Measurements from ENCODE around the gene AZGP1.

Gene AZGP1

DNA sequence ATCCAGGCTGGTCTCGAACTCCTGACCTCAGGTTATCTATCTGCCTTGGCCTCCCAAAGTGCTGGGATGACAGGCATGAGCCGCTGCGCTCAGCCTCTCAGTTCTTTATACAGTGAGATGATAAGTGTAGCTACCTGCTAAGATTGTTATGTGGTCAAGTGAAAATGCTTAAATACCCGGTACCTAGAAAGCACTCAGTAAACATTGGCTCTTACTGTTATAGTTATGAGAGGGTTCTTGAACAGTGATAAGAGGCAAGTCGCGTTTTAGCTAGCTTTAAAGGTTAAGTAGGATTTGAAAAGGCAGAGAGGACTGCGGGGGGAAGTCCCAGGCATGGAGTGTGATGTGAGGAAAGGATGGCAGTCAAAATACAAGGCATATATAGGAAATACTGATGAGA, 44.1 kb upstream of the AZGP1 start:
- peaks cover 31% of the 10 kb centered on the region for H3K36me3 ChIP-seq
- H3K27ac ChIP-seq, result no peak overlapping the region
- DNase-seq, result no peak
- TF ChIP-seq CTCF (IDR thresholded peaks at IDR 0.05; ENCODE audit: low read depth, low read length), result no peak
- H3K4me3 ChIP-seq (ENCODE audit: low read depth, low read length), result no peak overlapping the region
- H3K9me3 ChIP-seq (ENCODE audit: severe bottlenecking), result no peaks in the 10 kb centered on the region
- no peaks in the 10 kb centered on the region for H3K27me3 ChIP-seq (ENCODE audit: insufficient read depth, low read depth, severe bottlenecking)

DNA sequence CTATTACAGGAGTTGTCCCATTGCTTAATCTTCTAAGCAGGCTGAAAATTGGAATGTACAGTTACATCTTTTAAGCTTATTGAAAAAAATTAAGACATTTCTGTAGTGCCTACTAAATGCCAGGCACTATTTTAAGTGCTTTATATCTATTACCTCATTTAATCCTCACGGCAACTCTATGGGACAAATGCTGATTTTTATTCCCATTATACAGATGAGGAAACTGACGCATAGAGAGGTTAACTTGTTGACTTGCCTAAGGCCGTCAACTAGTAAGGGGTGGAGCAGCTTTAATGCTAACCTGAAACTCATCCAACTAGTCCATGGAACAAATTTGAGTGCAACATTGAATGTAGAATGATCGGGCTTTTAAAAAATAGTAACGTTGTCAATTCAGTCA, 42.0 kb upstream of the AZGP1 start:
- Histone ChIP-seq H3K4me3 (ENCODE audit: low read depth, low read length) (no peak overlapping the region), H3K27ac (no peak overlapping the region), H3K27me3 (ENCODE audit: insufficient read depth, low read depth, severe bottlenecking) (no peaks in the 10 kb centered on the region), H3K36me3 (peaks cover 13% of the 10 kb centered on the region), H3K9me3 (ENCODE audit: severe bottlenecking) (no peaks in the 10 kb centered on the region)
- no peak for TF ChIP-seq CTCF (IDR thresholded peaks at IDR 0.05; ENCODE audit: low read depth, low read length)
- DNase-seq, result no peak

- Histone ChIP-seq H3K27me3 (ENCODE audit: insufficient read depth, low read depth, severe bottlenecking) (no peaks in the 10 kb centered on the region), H3K4me3 (ENCODE audit: low read depth, low read length) (no peak overlapping the region), H3K36me3 (peaks cover 13% of the 10 kb centered on the region), H3K9me3 (ENCODE audit: severe bottlenecking) (no peaks in the 10 kb centered on the region), H3K27ac (no peak overlapping the region)
- no peak for DNase-seq
- TF ChIP-seq CTCF (IDR thresholded peaks at IDR 0.05; ENCODE audit: low read depth, low read length), result no peak
These were observed 41.5 kb upstream of the AZGP1 start for GRCh38 chr7:100017300-100017699.

DNA sequence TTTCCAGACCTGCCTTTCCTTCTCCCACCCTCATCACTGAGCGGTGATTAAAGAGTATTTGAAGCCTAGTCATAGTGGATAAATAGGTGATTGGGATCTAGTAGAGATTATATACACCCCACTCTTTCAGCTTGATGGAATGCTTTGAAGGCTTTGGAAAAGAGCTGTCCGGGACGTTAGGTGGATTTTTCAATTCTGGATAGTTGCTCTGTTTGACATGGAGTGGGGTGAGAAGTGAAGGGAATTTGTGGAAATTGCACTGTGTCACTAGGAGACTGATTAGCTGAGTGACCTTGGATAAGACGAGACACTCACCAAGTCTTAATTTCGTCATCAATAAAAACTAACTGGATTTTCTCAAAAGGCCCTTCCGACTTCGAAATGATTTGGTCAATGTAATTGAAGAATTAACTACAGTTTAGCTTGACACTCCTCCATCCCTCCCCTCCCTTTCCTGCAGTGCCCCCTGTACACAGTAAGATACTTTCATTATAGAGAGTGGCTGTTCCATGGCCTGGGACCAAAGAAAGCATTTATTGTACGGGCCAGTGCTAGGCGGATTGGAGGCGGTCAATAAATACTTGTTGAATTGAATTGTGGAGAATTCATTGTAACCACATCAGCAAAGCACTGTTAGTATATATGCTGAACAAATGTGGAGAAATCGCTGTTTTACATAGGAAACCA, 40.5 kb upstream of the AZGP1 start:
- peak overlapping the region; percentile 98 for H3K4me3 ChIP-seq (ENCODE audit: low read depth, low read length)
- H3K27me3 ChIP-seq (ENCODE audit: insufficient read depth, low read depth, severe bottlenecking), result no peaks in the 10 kb centered on the region
- no peak for TF ChIP-seq CTCF (IDR thresholded peaks at IDR 0.05; ENCODE audit: low read depth, low read length)
- H3K27ac ChIP-seq, result peak overlapping the region; percentile 85
- H3K36me3 ChIP-seq, result peaks cover 7% of the 10 kb centered on the region
- no peak for DNase-seq
- no peaks in the 10 kb centered on the region for H3K9me3 ChIP-seq (ENCODE audit: severe bottlenecking)

DNA sequence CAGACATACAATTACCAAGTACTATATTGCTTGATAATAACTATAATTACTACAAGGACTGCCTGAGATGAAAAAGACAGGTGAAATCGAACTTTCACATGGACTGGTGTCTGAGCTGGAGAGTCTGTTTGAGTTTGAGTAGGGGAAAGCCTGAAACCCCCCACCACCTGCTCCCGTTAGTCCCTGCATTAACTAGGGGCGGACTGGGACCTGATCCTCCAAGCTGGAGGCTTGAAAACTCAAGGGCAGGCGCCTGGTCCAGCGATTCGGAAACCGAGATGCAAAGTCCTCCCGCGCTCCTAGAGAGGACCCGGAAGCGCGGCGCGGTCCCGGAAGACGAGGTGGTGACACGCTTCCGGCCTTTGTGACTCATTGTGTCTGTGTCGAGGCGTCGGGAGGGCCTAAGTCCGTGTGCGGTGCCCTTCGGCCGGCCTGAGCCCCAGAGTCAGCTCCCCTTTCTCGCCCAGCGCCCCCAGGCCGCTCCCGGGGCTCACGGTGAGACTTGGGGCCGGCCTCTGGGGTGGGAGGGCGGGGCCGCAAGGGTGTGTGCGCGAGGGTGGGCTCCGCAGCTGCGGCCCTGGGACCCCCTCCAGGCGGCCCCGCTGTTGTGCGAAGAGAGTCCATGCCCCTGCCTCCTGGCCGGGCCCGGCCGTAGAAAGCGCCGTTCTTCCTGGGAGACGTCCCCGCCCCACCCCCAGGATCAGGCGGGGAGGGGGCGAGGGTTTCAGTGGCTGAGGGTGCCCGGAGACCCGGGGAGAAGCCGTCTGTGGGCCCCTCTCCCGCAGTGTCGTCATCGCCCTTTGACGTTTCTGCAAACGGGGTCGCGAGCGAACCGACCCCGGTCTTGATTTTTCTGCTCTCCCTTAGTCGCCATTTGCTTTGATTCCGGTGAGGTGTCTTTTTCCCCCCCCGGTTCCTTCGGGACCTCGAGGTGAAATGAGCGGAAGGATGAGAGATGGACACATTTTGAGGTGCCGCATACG, 39.7 kb upstream of the AZGP1 start, which contains the start of gene ZKSCAN1:
TSS of gene ZKSCAN1 (plus strand) at position 365 of the 983 bp plus-strand sequence. CDS start 7,911 bp downstream, outside the sequence.
- Histone ChIP-seq H3K27ac (peak within 1 kb of the TSS; percentile 85), H3K36me3 (peaks cover 7% of the 10 kb centered on the region), H3K9me3 (ENCODE audit: severe bottlenecking) (no peaks in the 10 kb centered on the region), H3K4me3 (ENCODE audit: low read depth, low read length) (peak within 1 kb of the TSS; percentile 98), H3K27me3 (ENCODE audit: insufficient read depth, low read depth, severe bottlenecking) (no peaks in the 10 kb centered on the region)
- TF ChIP-seq CTCF (IDR thresholded peaks at IDR 0.05; ENCODE audit: low read depth, low read length), result no peak
- DNase-seq, result peak; percentile 90

Measured in WERI-Rb-1 (cell line).